GM12873 (cell line): ENCODE data around the gene ASB9.

Source experiments
- CTCF ChIP-seq: IDR thresholded peaks from 2 replicates; pipeline ENCODE4 v1.5.1; 2012; ENCODE audit warnings: low read depth, mild to moderate bottlenecking, moderate library complexity, low read length, control low read depth; ENCODE audit not compliant: insufficient read depth; ENCODE audit errors: missing control alignments

The ASB9 gene

GRCh38 chrX:15271757-15272156 is 1.9 kb upstream of the ASB9 start:
- no peak for TF ChIP-seq CTCF

GRCh38 chrX:15269120-15269519 is 763 bp downstream of the ASB9 start:
- no peak for TF ChIP-seq CTCF

DNA sequence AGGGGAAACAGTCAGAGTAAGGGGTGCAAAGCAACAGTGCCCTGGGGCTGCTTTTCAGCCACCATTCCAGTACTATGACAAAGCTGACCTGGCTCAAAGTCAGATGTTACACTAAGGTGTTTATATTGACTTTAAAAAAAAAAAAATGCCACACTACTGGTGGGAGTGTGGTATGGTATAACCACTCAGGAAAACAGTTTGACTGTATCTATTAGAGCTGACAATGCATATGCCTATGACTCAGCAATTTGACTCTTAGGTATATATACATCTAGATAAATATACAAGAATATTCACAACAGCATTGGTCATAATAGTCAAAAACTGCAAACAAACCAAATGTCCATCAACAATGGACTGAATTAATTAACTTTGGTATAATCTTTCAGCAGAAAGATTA is 15.0 kb downstream of the ASB9 start:
- no peak for TF ChIP-seq CTCF

GRCh38 chrX:15245896-15246295 is 24.0 kb downstream of the ASB9 start:
- TF ChIP-seq CTCF, result no peak

- TF ChIP-seq CTCF, result no peak
Measured at GRCh38 chrX:15244421-15244820, 25.5 kb downstream of the ASB9 start.

- TF ChIP-seq CTCF, result peak; percentile 53
Measured at GRCh38 chrX:15242899-15243555, 26.9 kb downstream of the ASB9 start.

GRCh38 chrX:15241301-15241700 is 28.6 kb downstream of the ASB9 start:
- no peak for TF ChIP-seq CTCF

GRCh38 chrX:15240414-15240813 is 29.5 kb downstream of the ASB9 start:
- TF ChIP-seq CTCF, result no peak
